GM19193 (cell line): ENCODE measurements around the gene RPS8.
A peak's percentile ranks its signal among the peaks of the same experiment; 100 is the strongest.

Experiments
- POLR2A ChIP-seq: IDR thresholded peaks from 4 replicates; pipeline ENCODE4 v1.6.1; 2011; ENCODE audit not compliant: insufficient read depth, insufficient read length; ENCODE audit errors: extremely low read depth

Gene RPS8

GRCh38 chr1:44775078-44775929 lies at the start of gene RPS8:
RPS8 (plus strand) TSS chr1:44775540; CDS start chr1:44775597, 57 bp downstream.
- TF ChIP-seq POLR2A = peak; percentile 99

GRCh38 chr1:44730741-44731512 lies 44.4 kb upstream of the RPS8 start, which contains the start of gene RNU5D-1:
RNU5D-1 (minus strand) TSS chr1:44731170.
- TF ChIP-seq POLR2A = peak; percentile 98

GRCh38 chr1:44733365-44733764 lies 42.0 kb upstream of the RPS8 start:
- TF ChIP-seq POLR2A = no peak

GRCh38 chr1:44733784-44734183 lies 41.6 kb upstream of the RPS8 start:
- TF ChIP-seq POLR2A = no peak

GRCh38 chr1:44735992-44736391 lies 39.3 kb upstream of the RPS8 start:
- no peak for TF ChIP-seq POLR2A

- TF ChIP-seq POLR2A = peak; percentile 96
Measured at GRCh38 chr1:44739307-44740178, 35.8 kb upstream of the RPS8 start, which contains the start of gene KIF2C. KIF2C (plus strand) TSS chr1:44739837; CDS start chr1:44739933, 96 bp downstream.

GRCh38 chr1:44740179-44740617 lies 35.1 kb upstream of the RPS8 start:
- TF ChIP-seq POLR2A = no peak

- TF ChIP-seq POLR2A = no peak
Measured at GRCh38 chr1:44743211-44743610, 32.1 kb upstream of the RPS8 start.

- TF ChIP-seq POLR2A = no peak
Measured at GRCh38 chr1:44747878-44748277, 27.5 kb upstream of the RPS8 start.

GRCh38 chr1:44757420-44757819 lies 17.9 kb upstream of the RPS8 start:
- peak; percentile 38 for TF ChIP-seq POLR2A

GRCh38 chr1:44759077-44759476 lies 16.3 kb upstream of the RPS8 start:
- TF ChIP-seq POLR2A = no peak

- TF ChIP-seq POLR2A = no peak
Measured at GRCh38 chr1:44760876-44761275, 14.5 kb upstream of the RPS8 start.

GRCh38 chr1:44775930-44776729 lies 790 bp downstream of the RPS8 start:
- no peak for TF ChIP-seq POLR2A

GRCh38 chr1:44776730-44777068 lies 1.4 kb downstream of the RPS8 start:
- TF ChIP-seq POLR2A = no peak
